HepG2 (cell line): Measurements from ENCODE around the gene CAPN13. TPM values are rescaled to one million over a fixed set of nuclear protein-coding genes. Genes with fewer than 3 reads are reported as not detected.

Experiments used
- ATAC-seq: fragments of 200-7000 bp; cut with Tn5 transposase; 3 replicates; pipeline ENCODE4 v1.9.1; 2020; ENCODE audit warnings: mild to moderate bottlenecking, moderate library complexity
- BruUV-seq: library from RNA; stranded (reverse); fragments of 400-500 nt; replicated peaks from 2 replicates; lab custom pipeline; 2021; lab: Mats Ljungman, UMichigan
- CTCF ChIA-PET: fragments of 300-600 bp; formaldehyde crosslinking; extraction: SDS; loops from one replicate; lab custom pipeline; 2021; ENCODE audit warnings: low total read pairs, inconsistent platforms, low intra/inter-chr PET ratio; lab: Yijun Ruan, JAX
- POLR2A ChIA-PET: fragments of 350-600 bp; sonication (Branson Sonifier 250); formaldehyde crosslinking; loops from one replicate; lab custom pipeline; 2020; ENCODE audit warnings: antibody characterized with exemption, inconsistent platforms; lab: Yijun Ruan, JAX
- DNase-seq: peaks from one replicate; pipeline ENCODE4 v3.0.0-alpha.2; 2015; ENCODE audit warnings: low spot score
- FAIRE-seq: peaks from 3 replicates; lab custom pipeline; 2011; peaks lifted over from hg19 to GRCh38; lab: Jason Lieb, UNC
- H2AFZ ChIP-seq: one replicate; pipeline ENCODE4 v1.6.1; 2011; ENCODE audit warnings: low read length, inconsistent platforms
- H3K27ac ChIP-seq: fragments of 300-600 bp; 3 replicates; pipeline ENCODE4 v1.8.0; 2011; ENCODE audit warnings: mixed run types, mild to moderate bottlenecking, mixed read lengths, low read length, inconsistent platforms; ENCODE audit not compliant: insufficient read depth; ENCODE audit errors: extremely low read length
- H3K27me3 ChIP-seq, 2 experiments: fragments of 200-600 bp in 1 of 2; 2 replicates in 1 of 2; 3 replicates in 1 of 2; pipeline versions ENCODE4 v1.6.0 to v1.8.0; 2011; ENCODE audit warnings: low read length in 2 of 2, mild to moderate bottlenecking in 2 of 2, moderate library complexity in 2 of 2, inconsistent platforms in 1 of 2; ENCODE audit not compliant: insufficient read depth in 2 of 2, control insufficient read depth in 1 of 2
- H3K36me3 ChIP-seq, 2 experiments: fragments of 200-600 bp in 1 of 2; replicated peaks in 1 of 2; 2 replicates in 1 of 2; 3 replicates in 1 of 2; pipeline versions ENCODE4 v1.5.1 to v1.8.0; 2011; ENCODE audit warnings: low read length in 2 of 2, inconsistent platforms in 1 of 2; ENCODE audit not compliant: insufficient read depth in 2 of 2, control insufficient read depth in 1 of 2
- H3K4me1 ChIP-seq: 2 replicates; pipeline ENCODE4 v1.5.1; 2012; ENCODE audit warnings: low read length, inconsistent platforms; ENCODE audit not compliant: insufficient read depth
- H3K4me2 ChIP-seq: 2 replicates; pipeline ENCODE4 v1.6.0; 2011; ENCODE audit warnings: low read depth, low read length, inconsistent platforms
- H3K4me3 ChIP-seq, 3 experiments: fragments of 200-600 bp in 1 of 3; sonication (generic), shearing (Covaris generic) in 1 of 3; replicated peaks in 1 of 3; 2 replicates each; pipeline ENCODE4 v1.5.1; 2011 to 2016; ENCODE audit warnings: low read length in 3 of 3, inconsistent platforms in 2 of 3, low read depth in 2 of 3, mild to moderate bottlenecking in 2 of 3, control low read depth in 1 of 3, mixed read lengths in 1 of 3; ENCODE audit not compliant: insufficient read depth in 1 of 3
- H3K79me2 ChIP-seq: one replicate; pipeline ENCODE4 v1.6.1; 2011; ENCODE audit warnings: low read length, inconsistent platforms; ENCODE audit not compliant: insufficient read depth
- H3K9ac ChIP-seq: 2 replicates; pipeline ENCODE4 v1.6.0; 2011; ENCODE audit warnings: mild to moderate bottlenecking, low read depth, low read length, inconsistent platforms; ENCODE audit not compliant: insufficient read depth
- H3K9me3 ChIP-seq: 2 replicates; pipeline ENCODE4 v1.5.1; 2012; ENCODE audit warnings: mild to moderate bottlenecking, low read length
- H4K20me1 ChIP-seq: 2 replicates; pipeline ENCODE4 v1.6.0; 2011; ENCODE audit warnings: inconsistent platforms, mild to moderate bottlenecking, low read length, moderate library complexity; ENCODE audit not compliant: insufficient read depth
- ZNF761 ChIP-seq: sonication (generic); formaldehyde crosslinking; conservative IDR thresholded peaks from 2 replicates; pipeline ENCODE4 v1.4.0; 2020; ENCODE audit warnings: mild to moderate bottlenecking, missing genetic modification reagents
- ZNF782 ChIP-seq: sonication (generic); formaldehyde crosslinking; IDR thresholded peaks from 2 replicates; pipeline ENCODE4 v1.4.0; 2020; ENCODE audit warnings: missing genetic modification reagents, mild to moderate bottlenecking, borderline replicate concordance
- WGBS: methylation state at CpG from one replicate; pipeline ENCODE4 v1.1.6; 2017; ENCODE audit warnings: low lambda C conversion rate; 5-methylcytosine and 5-hydroxymethylcytosine counted together
- in situ Hi-C: cut with HindIII; loops from 2 replicates; pipeline ENCODE4 v1.10.0; 2017; ENCODE audit warnings: low pct_unique_long_range_greater_than_20kb; ENCODE audit not compliant: extremely low pct_ligation_motif_present
- intact Hi-C: fragments of 100-400 bp; cut with micrococcal nuclease; formaldehyde crosslinking; loops from one replicate; pipeline ENCODE4 v1.10.0; 2022; ENCODE audit not compliant: unreplicated experiment
- polyA plus RNA-seq, 8 experiments: library from polyadenylated mRNA; depleted of rRNA in 3 of 8; stranded (reverse) in 7 of 8; unstranded in 1 of 8; fragments of >200 nt; fragmentation: Illumina TruSeq in 4 of 8; extraction: Trizol in 4 of 8; gene quantifications; 2 replicates each; pipeline versions ENCODE4 v1.2.1 to v1.2.3, GENCODE V29; 2011 to 2016; ENCODE audit warnings: low read depth in 4 of 8, missing spikeins in 1 of 8, mixed read lengths in 1 of 8; ENCODE audit not compliant: insufficient read depth in 1 of 8
- total RNA-seq, 5 experiments: library from RNA; depleted of rRNA; stranded (reverse); fragments of >200 nt; fragmentation: Illumina TruSeq; extraction: Trizol; gene quantifications; 2 replicates each; pipeline ENCODE4 v1.2.3, GENCODE V29; 2016; ENCODE audit warnings: low read depth in 1 of 5
- TF ChIP-seq, protein P1 (sequence below): sonication (generic); formaldehyde crosslinking; IDR thresholded peaks from 2 replicates; pipeline ENCODE4 v1.5.0; 2020; ENCODE audit warnings: mild to moderate bottlenecking, missing genetic modification reagents, moderate library complexity

The CAPN13 gene
- total and polyA plus RNA-seq, 2 of the 13 experiments (the other 11 are each of a cell fraction or from before 2014, with no cell fraction given), result not detected

DNA sequence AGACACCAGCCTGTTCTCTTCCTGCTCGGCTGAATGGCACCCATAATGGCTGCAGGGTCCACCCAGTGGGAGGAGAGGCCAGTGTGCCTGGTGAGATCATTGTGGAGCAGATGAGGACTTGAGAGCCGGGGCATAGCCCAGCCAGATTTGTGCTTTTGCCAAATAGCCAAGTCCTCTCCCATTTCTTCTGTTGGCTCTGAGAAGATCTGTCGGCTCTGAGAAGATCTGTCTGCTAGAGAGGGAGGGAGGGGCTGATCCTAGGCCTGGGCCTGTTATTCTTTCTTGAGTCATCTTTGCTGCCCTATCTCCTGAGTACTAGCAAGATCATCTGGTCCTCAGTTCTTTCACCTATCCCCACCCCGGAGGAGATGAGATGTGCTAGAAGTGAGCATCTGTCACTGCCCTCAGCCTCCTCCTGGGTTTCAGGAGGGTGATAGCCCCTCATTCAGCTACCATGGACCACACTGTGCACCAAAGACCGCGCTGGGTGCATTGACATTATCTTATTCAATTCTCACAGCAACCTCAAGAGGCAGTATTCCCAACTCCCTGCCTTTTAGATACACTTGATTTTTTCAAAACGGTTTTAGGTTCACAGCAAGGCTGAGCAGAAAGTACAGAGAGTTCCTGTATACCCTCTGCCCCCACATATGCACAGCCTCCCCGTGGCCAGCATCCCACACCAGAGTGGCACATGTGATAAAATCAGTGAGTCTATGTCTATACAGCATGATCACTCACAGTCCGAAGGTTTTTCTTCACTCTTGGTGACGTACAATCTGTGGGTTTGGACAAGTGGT, 98.6 kb downstream of the CAPN13 start:
- 29% methylated on average over 10 of the region's 10 CpGs for WGBS
- POLR2A ChIA-PET, result no interaction called here
- no peaks in the 10 kb centered on the region for H3K9me3 ChIP-seq
- TF ChIP-seq, protein P1, sequence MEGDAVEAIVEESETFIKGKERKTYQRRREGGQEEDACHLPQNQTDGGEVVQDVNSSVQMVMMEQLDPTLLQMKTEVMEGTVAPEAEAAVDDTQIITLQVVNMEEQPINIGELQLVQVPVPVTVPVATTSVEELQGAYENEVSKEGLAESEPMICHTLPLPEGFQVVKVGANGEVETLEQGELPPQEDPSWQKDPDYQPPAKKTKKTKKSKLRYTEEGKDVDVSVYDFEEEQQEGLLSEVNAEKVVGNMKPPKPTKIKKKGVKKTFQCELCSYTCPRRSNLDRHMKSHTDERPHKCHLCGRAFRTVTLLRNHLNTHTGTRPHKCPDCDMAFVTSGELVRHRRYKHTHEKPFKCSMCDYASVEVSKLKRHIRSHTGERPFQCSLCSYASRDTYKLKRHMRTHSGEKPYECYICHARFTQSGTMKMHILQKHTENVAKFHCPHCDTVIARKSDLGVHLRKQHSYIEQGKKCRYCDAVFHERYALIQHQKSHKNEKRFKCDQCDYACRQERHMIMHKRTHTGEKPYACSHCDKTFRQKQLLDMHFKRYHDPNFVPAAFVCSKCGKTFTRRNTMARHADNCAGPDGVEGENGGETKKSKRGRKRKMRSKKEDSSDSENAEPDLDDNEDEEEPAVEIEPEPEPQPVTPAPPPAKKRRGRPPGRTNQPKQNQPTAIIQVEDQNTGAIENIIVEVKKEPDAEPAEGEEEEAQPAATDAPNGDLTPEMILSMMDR (CRISPR knock-in tag), result peak; percentile 28
- 0 out of 2 replicates have a peak, but pooled peaks have one; percentile 27 for TF ChIP-seq ZNF782 (CRISPR knock-in tag)
- TF ChIP-seq ZNF761, result no peak
- TF ChIP-seq, all 625 proteins: peak for 2
- H3K36me3 ChIP-seq, result no peaks in the 10 kb centered on the region
- BruUV-seq, result no TSS peak
- no peak overlapping the region for H2AFZ ChIP-seq
- intact Hi-C loops, result loop anchor here (5.0 kb wide), 1 partner anchor 266 kb away; no protein-coding TSS in a partner anchor
- in situ Hi-C loops, result loop anchor here (5.0 to 10.0 kb wide), 3 partner anchors 264 to 541 kb away; partner anchors contain the start of gene LCLAT1
- CTCF ChIA-PET, result interaction anchor here (1.7 to 5.7 kb wide), 3 partner anchors 498 to 625 kb away, joined by 4 to 86 read pairs (median 35); no protein-coding TSS in a partner anchor
- no peak overlapping the region for H3K27ac ChIP-seq
- no peak overlapping the region for H3K4me3 ChIP-seq
- DNase-seq, result no peak
- peaks cover 1 to 6% of the 10 kb centered on the region in 2 experiments; a peak in 1 of 5 replicates for H3K27me3 ChIP-seq
- H3K9ac ChIP-seq, result no peak overlapping the region
- peak; percentile 65 for ATAC-seq
- peak; percentile 80 for FAIRE-seq
- no peaks in the 10 kb centered on the region for H4K20me1 ChIP-seq
- H3K4me1 ChIP-seq, result no peaks in the 10 kb centered on the region
- H3K4me2 ChIP-seq, result no peak overlapping the region
- H3K79me2 ChIP-seq, result no peaks in the 10 kb centered on the region
